T1000 (cell line): ENCODE measurements around the gene AQP6.

ENCODE experiments used
- DNase-seq: peaks from one replicate; lab custom pipeline; 2025; ENCODE audit warnings: mixed read lengths; lab: John Stamatoyannopoulos, UW

Gene AQP6

GRCh38 chr12:49956663-49957569, 15.8 kb upstream of the AQP6 start:
- DNase-seq = no peak

DNA sequence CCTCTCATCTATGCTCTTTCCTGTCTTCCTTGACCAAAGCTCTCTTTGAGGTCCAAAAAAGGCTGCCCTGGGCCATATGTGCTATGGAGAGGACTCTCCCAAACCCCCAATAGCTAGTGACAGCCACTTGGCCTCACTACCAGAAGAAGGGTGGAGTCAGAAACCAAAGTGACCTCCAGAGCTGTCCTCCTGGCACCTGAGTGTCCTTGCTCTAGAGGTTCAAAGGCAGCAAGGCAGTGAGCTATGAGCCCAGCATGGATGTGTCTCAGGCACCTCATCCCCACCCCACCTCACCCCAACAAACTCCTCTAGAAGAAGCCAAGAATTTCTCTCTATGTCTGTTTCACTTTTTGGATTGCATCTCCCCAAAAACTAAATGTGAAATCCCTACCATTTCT, 15.2 kb upstream of the AQP6 start:
- DNase-seq = no peak

DNA sequence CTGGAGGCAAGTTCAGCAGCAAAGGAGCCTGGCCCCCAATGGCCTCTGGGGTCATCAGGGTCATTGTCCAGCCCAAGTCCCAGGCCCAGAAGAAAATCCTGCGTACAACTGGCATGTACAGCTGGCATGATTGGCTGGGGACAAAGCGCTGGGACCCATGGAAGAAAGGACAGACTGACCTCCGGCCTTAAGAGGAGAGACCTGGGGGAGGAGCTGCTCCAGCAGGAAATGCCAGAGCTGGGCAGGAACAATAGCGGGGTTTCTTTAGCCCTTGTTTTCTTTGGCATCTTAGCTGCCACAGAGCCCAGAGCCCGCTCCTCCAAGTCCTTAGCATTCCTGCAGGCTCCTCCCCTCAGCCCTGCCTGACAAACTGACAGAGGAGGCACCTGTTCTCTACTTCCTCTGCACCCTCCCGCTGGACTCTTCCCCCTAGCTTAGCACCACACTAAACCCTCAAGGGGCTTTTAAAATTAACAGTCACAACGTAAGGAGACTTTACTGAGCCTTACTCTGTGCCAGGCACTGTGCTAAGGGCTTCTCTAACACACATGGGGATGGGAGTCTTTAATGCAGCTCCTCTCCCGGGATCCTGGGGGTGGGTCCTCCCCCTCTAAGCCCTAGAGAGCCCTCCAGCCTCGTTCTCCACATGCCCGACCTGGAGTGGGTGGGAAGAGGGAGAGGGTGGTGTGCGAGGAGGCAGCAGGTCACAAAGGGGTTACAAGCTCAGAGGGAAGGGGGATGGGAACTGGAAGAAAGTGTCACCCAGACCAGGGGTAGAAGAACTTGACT, 12.9 kb upstream of the AQP6 start:
- DNase-seq = no peak

GRCh38 chr12:49960474-49961110, 12.2 kb upstream of the AQP6 start:
- DNase-seq = no peak

DNA sequence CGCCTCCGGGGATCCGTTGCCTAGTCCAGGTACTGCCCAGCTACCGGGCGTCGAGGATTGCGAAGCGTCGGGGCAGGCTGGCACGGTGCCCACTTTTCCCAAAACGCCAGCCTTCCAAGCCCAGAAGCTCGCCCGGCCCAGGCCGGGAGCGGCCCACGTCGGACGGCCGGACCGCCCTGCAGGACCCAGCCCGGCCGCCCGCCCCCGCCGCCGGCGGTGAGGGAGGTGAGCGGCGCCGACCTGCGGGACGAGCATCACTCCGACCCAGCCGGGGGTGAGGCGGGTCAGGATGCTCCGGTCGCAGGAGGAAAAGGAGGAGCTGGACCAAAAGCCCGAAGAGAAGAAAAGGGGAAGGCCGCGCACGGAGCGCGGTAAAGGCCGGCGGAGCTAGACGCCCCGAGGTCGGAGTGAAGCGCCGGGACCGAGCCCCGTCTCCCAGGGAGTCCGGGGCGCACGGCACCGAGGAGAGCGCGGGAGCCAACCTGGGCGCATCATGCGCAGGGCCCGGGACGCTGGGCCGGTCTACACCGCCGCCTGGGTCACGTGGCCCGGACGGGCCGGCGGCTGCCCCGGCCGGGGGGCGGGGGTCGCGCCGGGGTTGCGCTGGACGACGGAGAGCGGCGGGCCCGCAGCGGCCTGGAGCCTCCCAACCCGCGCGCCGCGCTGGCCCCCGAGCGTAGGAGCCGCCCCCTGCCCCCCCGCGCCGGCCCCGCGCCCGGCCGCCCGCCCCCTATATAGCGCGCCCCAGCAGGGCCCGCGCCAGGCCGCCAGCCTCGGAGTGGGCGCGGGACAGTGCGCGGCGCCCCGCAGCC, 11.4 kb upstream of the AQP6 start, which contains the start of gene AQP5:
Gene AQP5, plus strand, starts transcription at position 762 of the 812 bp plus-strand sequence. CDS start 146 bp downstream, outside the sequence.
- DNase-seq = no peak

GRCh38 chr12:49961993-49962764, 10.6 kb upstream of the AQP6 start:
- no peak for DNase-seq

- DNase-seq = no peak
Measured at GRCh38 chr12:49962861-49963765, 9.6 kb upstream of the AQP6 start.

DNA sequence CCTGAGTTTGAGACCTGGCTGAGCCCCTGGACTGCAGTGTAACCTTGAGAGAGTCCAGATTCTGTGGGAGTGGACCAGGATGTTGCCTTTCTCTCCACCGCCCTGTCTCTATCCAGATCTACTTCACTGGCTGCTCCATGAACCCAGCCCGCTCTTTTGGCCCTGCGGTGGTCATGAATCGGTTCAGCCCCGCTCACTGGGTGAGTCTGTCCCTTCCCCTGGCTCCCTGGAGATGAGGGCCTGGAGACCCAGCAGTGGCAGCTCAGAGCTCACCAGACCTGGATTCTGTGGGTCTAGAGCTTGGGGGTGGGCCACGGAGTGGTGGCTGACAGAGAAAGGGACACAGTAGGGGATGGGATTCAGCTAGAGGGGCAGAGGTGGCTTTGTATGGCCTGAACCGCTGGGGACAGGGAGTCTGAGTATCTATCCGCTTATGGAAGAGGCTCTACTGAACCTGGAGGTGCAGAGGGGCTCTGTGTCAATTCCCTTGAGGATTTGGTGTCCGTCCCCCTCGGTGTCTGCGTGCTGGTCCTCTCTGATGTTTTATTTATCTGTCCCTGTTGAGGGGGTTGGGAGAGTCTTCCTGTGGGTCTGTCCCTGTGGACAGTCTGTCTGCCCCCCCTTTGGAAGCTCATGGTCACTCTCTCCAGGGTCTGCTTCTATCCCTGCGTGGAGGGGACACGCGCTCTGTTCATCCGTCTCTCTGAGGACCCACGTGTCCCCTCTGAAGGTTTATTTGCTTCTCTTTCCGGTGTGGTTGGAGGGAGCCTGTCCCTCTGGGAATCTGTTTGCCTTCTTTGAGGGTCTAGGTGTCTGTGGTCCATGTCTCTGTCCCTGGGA, 8.6 kb upstream of the AQP6 start:
- no peak for DNase-seq

GRCh38 chr12:49964849-49965624, 7.7 kb upstream of the AQP6 start:
- no peak for DNase-seq

GRCh38 chr12:49965836-49966235, 6.9 kb upstream of the AQP6 start:
- no peak for DNase-seq

- DNase-seq = no peak
Measured at GRCh38 chr12:49966511-49967041, 6.2 kb upstream of the AQP6 start.

GRCh38 chr12:49967042-49967776, 5.5 kb upstream of the AQP6 start:
- DNase-seq = peak; percentile 79

DNA sequence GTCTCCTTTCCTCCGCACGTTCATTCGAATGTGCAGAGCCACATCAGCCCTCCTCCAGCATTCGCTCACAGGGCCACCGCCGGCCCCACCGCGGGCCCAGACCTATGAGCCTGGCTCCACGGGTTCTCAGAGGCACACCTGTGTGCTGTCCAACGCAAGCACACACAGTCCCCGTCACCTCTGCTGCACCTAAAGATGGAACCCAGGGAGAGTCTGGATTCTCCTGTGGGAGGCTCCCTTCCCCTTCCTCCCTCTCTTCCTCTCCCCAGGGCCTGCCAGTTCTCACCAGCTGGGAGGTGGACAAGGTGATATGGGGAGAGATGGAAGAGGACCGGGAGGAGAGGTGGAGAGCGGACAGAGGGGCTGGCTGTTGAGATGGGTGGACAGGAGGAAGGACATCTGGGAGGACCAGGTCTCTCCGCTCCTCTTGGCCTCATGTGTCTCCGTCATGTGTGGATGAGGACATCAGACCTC, 4.9 kb upstream of the AQP6 start:
- DNase-seq = no peak

DNA sequence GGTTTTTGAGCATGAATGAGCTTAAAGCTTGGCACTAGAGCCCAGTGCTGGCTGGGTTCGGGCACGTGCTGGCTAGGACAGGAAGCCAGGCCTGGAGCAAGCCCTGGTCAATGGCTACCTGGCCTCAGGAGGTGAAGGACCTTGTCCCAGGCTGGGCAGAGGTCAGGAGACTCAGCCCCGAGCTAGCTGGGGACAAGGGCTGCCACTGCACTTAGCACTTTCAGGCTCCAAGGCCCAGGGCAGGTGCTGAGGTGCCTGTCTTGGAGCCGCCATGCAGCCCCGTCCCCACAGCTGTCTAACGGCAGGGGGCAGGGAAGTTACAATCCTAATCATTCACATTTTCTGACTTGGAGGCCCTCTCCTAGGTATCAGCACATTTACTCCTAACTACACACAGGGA, 4.3 kb upstream of the AQP6 start:
- DNase-seq = no peak

GRCh38 chr12:49969027-49969426, 3.7 kb upstream of the AQP6 start:
- DNase-seq = no peak

- no peak for DNase-seq
Measured at GRCh38 chr12:49969651-49970429, 2.9 kb upstream of the AQP6 start.
